PC-3 (cell line): Measurements from ENCODE around the gene NDUFAF2.

Source experiments
- CTCF ChIP-seq: fragments of 300-600 bp; sonication (generic); conservative IDR thresholded peaks from 2 replicates; pipeline ENCODE4 v1.5.1; 2017; ENCODE audit warnings: antibody characterized with exemption, low read depth, mild to moderate bottlenecking, low read length
- EZH2 ChIP-seq: fragments of 300-600 bp; sonication (generic); IDR thresholded peaks from one replicate; pipeline ENCODE4 v1.6.1; 2017; ENCODE audit warnings: antibody characterized with exemption, mild to moderate bottlenecking, low read length; ENCODE audit not compliant: unreplicated experiment

GRCh38 chr5:61029456-61030162 is 84.6 kb downstream of the NDUFAF2 start:
- TF ChIP-seq CTCF (no peak), EZH2 (no peak)
